Karpas-422 (cell line): ENCODE data around the gene RAB11FIP3. TPM values are rescaled to one million over a fixed set of nuclear protein-coding genes. Genes with fewer than 3 reads are reported as not detected.

Source experiments
- DNase-seq: peaks from one replicate; pipeline ENCODE4 v3.0.0-alpha.2; 2015
- H2AFZ ChIP-seq: fragments of 200-600 bp; sonication (generic); 2 replicates; pipeline ENCODE4 v1.6.1; 2014; ENCODE audit warnings: antibody characterized with exemption, low read length, mixed read lengths
- H3K27ac ChIP-seq: fragments of 200-600 bp; sonication (generic); 2 replicates; pipeline ENCODE4 v1.5.1; 2014; ENCODE audit warnings: mild to moderate bottlenecking, low read length, moderate library complexity
- H3K27me3 ChIP-seq: fragments of 200-600 bp; sonication (generic); 2 replicates; pipeline ENCODE4 v1.6.1; 2014; ENCODE audit warnings: low read length, mixed read lengths
- H3K36me3 ChIP-seq: fragments of 200-600 bp; sonication (generic); 2 replicates; pipeline ENCODE4 v1.6.1; 2014; ENCODE audit warnings: low read length, mixed read lengths; ENCODE audit not compliant: insufficient read depth
- H3K4me1 ChIP-seq: fragments of 200-600 bp; sonication (generic); 2 replicates; pipeline ENCODE4 v1.6.1; 2014; ENCODE audit warnings: mild to moderate bottlenecking, low read length, mixed read lengths
- H3K4me2 ChIP-seq: fragments of 200-600 bp; sonication (generic); 2 replicates; pipeline ENCODE4 v1.6.1; 2014; ENCODE audit warnings: low read length, low read depth, mild to moderate bottlenecking; ENCODE audit not compliant: poor library complexity, severe bottlenecking
- H3K4me3 ChIP-seq: fragments of 200-600 bp; sonication (generic); 2 replicates; pipeline ENCODE4 v1.5.1; 2014; ENCODE audit warnings: mild to moderate bottlenecking, antibody characterized with exemption, low read length, mixed read lengths
- H3K79me2 ChIP-seq: fragments of 200-600 bp; sonication (generic); 2 replicates; pipeline ENCODE4 v1.6.1; 2014; ENCODE audit warnings: mild to moderate bottlenecking, low read length, mixed read lengths
- H3K9ac ChIP-seq: fragments of 200-600 bp; sonication (generic); 2 replicates; pipeline ENCODE4 v1.6.0; 2014; ENCODE audit warnings: low read length
- H3K9me2 ChIP-seq: fragments of 200-600 bp; sonication (generic), shearing (Covaris generic); replicated peaks from 2 replicates; pipeline ENCODE4 v1.6.0; 2014; ENCODE audit warnings: mild to moderate bottlenecking, low read length, moderate library complexity; ENCODE audit not compliant: insufficient read depth
- H3K9me3 ChIP-seq: fragments of 300-700, 200-600 bp; sonication (generic); 2 replicates; pipeline ENCODE4 v1.6.1; 2014; ENCODE audit warnings: low read length, mixed read lengths
- H4K20me1 ChIP-seq: fragments of 200-600 bp; sonication (generic); 2 replicates; pipeline ENCODE4 v1.6.1; 2014; ENCODE audit warnings: mild to moderate bottlenecking, antibody characterized with exemption, low read length, low read depth; ENCODE audit not compliant: insufficient read depth
- total RNA-seq: library from RNA; depleted of rRNA; stranded (reverse); fragments of >200 nt; shearing (Covaris generic); gene quantifications from 2 replicates; pipeline ENCODE4 v1.2.3, GENCODE V29; 2014; ENCODE audit warnings: low replicate concordance

The RAB11FIP3 gene
- total RNA-seq, 1 experiment from 2014 or later = 6.0 TPM

DNA sequence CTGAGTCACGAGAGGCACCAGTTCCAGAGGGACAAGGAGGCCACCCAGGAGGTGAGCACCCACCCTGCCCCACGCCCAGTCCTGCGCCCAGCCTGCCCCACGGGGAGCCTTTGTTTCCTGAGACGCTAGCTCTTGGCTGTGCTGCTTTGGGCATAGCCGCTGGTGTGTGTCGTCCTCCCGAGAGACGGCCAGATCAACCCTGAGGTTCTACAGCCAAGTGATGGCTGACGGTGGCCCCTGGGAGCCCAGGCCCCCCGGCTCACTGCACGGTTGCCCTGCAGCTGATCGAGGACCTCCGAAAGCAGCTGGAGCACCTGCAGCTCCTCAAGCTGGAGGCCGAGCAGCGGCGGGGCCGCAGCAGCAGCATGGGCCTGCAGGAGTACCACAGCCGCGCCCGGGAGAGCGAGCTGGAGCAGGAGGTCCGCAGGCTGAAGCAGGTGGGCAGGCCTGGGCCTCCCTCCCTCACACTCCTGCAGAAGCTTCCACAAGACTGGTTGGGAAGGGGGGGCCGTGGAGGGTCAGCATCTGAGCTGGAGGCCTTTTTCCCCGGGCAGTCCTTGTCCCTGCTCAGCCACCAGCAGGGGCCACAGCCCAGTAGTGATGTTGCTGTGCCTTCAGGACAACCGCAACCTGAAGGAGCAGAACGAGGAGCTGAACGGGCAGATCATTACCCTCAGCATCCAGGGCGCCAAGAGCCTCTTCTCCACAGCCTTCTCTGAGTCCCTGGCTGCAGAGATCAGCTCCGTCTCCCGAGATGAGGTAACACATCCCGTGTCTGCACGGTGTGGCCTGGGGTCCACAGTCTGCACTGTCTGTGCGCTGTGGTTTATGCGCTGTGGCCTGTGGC is 94.6 kb downstream of the RAB11FIP3 start:
- Histone ChIP-seq H3K9me3 (no peaks in the 10 kb centered on the region), H3K9ac (no peak overlapping the region), H3K4me1 (no peaks in the 10 kb centered on the region), H3K79me2 (no peaks in the 10 kb centered on the region), H4K20me1 (no peaks in the 10 kb centered on the region), H3K36me3 (no peaks in the 10 kb centered on the region), H3K9me2 (no peaks in the 10 kb centered on the region), H3K4me2 (no peak overlapping the region), H2AFZ (no peak overlapping the region), H3K4me3 (no peak overlapping the region), H3K27ac (no peak overlapping the region), H3K27me3 (no peaks in the 10 kb centered on the region)
- no peak for DNase-seq

DNA sequence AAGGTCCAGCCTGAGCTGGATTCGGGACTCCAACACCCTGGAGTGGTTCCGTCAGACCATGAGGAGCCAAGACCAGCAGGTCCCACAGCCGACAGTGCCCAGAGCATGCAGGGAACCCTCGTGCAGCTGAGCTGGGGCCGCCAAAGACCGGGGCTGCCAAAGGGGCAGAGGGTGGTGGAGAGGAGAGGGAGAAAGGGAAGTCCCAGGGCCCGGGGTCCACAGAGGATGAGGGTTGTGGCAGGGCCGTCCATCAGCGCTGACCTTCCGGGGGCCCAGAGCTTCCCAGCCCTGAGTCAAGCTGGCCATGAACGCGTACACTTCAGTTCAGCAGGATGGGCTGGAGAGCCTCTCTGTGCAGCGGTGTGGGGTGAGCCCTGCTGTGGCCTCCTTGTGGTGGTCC is 95.4 kb downstream of the RAB11FIP3 start:
- no peaks in the 10 kb centered on the region for H3K9me2 ChIP-seq
- no peaks in the 10 kb centered on the region for H3K27me3 ChIP-seq
- H3K36me3 ChIP-seq = no peaks in the 10 kb centered on the region
- no peak overlapping the region for H3K4me3 ChIP-seq
- H4K20me1 ChIP-seq = no peaks in the 10 kb centered on the region
- no peak for DNase-seq
- H3K79me2 ChIP-seq = peaks cover 1% of the 10 kb centered on the region; the same call in 1 of the 2 replicates
- H3K4me1 ChIP-seq = peaks cover 6% of the 10 kb centered on the region
- H3K9ac ChIP-seq = no peak overlapping the region
- H3K27ac ChIP-seq = no peak overlapping the region
- no peak overlapping the region for H3K4me2 ChIP-seq
- no peaks in the 10 kb centered on the region for H3K9me3 ChIP-seq
- no peak overlapping the region for H2AFZ ChIP-seq

DNA sequence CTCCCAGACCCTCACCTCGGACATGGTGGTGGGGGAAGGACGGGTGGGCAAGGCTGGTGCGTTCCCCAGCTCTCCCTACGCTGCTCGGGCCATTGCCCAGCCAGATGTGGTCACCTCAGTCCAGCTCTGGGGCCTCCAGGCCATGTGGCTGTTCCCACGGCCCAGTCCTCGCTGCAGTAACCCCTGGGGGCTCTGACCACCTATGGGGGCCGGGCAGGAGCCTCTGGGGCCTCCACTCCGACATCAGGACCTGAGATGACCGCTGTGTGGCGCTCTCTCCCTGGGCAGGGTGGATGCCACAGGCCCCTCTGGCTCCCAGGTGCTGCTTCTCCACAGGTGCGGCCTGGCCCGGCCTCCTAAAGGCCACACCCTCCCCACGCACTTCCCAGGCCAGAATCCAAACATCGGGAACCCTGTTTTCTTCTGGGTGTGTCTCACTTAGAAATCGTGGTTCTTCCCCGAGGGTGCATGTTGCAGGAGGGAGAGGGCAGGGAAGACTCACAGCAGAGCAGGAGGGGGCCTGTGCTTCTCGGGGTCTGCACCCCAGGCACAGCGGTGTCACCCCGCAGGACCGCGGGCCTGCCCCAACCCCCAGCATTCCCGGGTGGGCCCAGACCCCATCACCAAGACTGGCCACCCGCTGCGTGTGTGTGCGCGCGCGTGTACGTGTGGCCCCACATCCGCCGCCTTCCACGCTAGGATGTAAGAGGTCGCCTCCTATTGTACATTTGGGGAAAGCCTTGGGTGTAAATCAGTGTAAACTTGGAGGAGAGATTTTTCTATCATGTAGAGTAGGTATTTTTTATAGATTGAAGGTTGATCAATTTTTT is 96.1 kb downstream of the RAB11FIP3 start:
- no peak overlapping the region for H3K4me3 ChIP-seq
- H2AFZ ChIP-seq = no peak overlapping the region
- peaks cover 13% of the 10 kb centered on the region for H3K4me1 ChIP-seq
- H3K9me3 ChIP-seq = no peaks in the 10 kb centered on the region
- no peaks in the 10 kb centered on the region for H3K27me3 ChIP-seq
- no peaks in the 10 kb centered on the region for H4K20me1 ChIP-seq
- DNase-seq = no peak
- no peaks in the 10 kb centered on the region for H3K36me3 ChIP-seq
- no peak overlapping the region for H3K4me2 ChIP-seq
- H3K9ac ChIP-seq = no peak overlapping the region
- peaks cover 9% of the 10 kb centered on the region for H3K79me2 ChIP-seq
- H3K9me2 ChIP-seq = no peaks in the 10 kb centered on the region
- no peak overlapping the region for H3K27ac ChIP-seq

DNA sequence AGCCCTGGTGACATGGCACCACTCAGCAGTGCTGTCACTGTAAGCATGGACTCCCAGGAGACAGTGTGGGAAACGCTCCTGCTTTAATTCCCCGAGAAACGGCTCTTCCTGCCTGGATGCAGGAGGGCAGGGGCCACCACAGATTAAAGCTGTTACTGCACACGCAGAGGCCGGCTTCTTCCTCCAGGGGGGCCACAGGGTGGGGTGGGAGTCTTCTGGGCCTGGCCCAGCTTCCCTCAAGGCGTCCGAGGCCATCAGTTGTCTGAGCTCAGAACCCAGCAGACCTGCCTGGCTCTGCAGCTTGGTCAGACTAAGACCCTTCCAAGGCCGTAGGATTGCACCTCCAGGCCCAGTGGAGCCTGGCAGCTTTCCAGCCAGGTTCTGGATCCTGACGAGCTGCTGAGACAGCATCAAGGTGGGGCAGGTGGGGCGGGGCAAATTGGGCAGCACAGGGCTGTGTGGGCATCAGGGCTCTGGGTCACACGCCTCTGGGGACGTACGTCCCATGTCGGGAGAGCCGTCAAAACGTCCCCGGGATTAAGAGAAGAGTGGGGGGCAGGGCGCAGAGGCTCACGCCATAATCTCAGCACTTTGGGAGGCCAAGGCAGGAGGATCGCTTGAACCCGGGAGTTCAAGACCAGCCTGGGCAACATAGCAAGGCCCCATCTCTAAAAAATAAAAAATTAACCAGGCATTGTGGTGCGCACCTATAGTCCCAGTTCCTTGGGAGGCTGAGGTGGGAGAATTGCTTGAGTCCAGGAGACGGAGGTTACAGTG is 97.1 kb downstream of the RAB11FIP3 start:
- H3K4me3 ChIP-seq = no peak overlapping the region
- peaks cover 12% of the 10 kb centered on the region for H3K79me2 ChIP-seq
- H3K4me1 ChIP-seq = peaks cover 17% of the 10 kb centered on the region
- no peak overlapping the region for H3K9ac ChIP-seq
- no peak for DNase-seq
- H3K27ac ChIP-seq = no peak overlapping the region
- no peaks in the 10 kb centered on the region for H3K9me3 ChIP-seq
- H3K4me2 ChIP-seq = no peak overlapping the region
- no peak overlapping the region for H2AFZ ChIP-seq
- H3K9me2 ChIP-seq = no peaks in the 10 kb centered on the region
- H3K36me3 ChIP-seq = no peaks in the 10 kb centered on the region
- no peaks in the 10 kb centered on the region for H3K27me3 ChIP-seq
- H4K20me1 ChIP-seq = no peaks in the 10 kb centered on the region

DNA sequence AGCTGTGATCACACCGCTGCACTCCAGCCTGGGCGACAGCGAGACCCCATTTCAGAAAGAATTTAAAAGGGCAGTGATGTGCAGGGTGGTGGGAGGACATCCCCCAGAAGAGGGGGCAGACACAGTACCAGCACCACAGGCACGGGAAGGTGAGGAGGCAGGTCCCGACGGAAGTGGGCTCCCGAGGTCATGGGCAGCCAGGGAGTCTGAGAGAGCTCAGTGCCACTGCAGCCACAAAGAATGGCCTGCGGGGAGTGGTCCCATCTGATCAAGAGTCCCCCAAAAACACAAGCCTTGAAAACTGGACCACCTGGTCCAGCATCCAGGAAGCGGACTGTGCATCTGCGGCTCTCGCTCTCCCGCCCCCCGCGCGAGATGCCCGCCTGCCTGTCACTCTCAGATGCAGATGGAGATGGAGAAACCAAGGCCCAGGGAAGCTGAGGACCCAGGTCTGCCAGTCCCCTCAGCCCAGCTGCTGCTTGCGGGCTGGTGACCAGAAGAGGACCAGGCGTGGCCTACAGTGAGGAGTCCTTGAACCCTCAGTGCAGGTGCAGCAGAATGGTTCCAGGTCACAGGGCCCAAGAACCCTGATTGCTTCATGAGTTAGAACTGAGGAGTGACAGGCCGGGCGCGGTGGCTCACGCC is 97.8 kb downstream of the RAB11FIP3 start:
- Histone ChIP-seq H3K79me2 (peaks cover 14% of the 10 kb centered on the region), H4K20me1 (no peaks in the 10 kb centered on the region; the same call in 1 of the 2 replicates), H3K36me3 (no peaks in the 10 kb centered on the region), H3K9ac (no peak overlapping the region), H3K4me1 (peaks cover 17% of the 10 kb centered on the region), H2AFZ (no peak overlapping the region), H3K4me3 (no peak overlapping the region), H3K9me3 (no peaks in the 10 kb centered on the region), H3K4me2 (no peak overlapping the region), H3K27ac (no peak overlapping the region), H3K27me3 (no peaks in the 10 kb centered on the region), H3K9me2 (no peaks in the 10 kb centered on the region)
- no peak for DNase-seq

DNA sequence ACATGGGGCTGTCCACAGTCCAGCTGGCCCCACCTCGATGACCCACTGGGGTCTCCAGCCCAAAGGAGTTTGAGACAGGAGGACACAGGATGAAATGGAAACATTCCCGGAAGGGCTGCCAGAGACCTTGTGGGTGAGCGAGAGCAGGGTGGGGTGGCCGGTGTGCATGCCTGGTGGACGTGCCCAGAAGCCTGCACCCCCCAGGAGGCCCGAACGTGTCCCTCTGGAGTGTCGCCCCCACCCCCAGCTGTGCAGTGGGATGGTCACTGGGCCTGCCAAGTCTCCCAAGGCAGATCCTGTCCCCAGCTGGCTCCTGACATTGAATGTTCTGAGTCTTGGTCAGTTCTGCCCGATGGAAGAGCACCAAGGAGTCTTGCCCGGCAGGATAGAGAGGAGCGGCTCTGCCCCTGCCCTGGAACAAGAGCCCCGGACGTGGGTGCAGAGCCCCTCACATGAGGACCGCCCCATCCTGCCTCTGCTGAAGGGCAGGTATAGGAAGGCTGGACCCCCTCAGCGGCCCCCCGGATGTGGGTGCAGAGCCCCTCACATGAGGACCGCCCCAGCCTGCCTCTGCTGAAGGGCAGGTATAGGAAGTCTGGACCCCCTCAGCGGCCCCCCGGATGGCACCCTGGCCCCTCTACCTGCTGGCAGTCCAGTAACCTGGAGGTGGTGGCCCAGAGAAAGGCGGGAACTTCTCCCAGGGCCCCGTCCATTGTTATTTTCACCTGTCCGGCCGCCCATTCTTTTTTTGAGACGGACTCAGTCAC is 99.0 kb downstream of the RAB11FIP3 start:
- Histone ChIP-seq H3K4me2 (no peak overlapping the region), H3K27me3 (no peaks in the 10 kb centered on the region), H4K20me1 (peaks cover 5% of the 10 kb centered on the region; the same call in 1 of the 2 replicates), H3K4me1 (peaks cover 22% of the 10 kb centered on the region), H3K9me3 (no peaks in the 10 kb centered on the region), H3K27ac (no peak overlapping the region), H3K79me2 (peaks cover 27% of the 10 kb centered on the region), H3K9ac (no peak overlapping the region), H3K9me2 (no peaks in the 10 kb centered on the region), H2AFZ (no peak overlapping the region), H3K4me3 (no peak overlapping the region), H3K36me3 (no peaks in the 10 kb centered on the region)
- DNase-seq = no peak

DNA sequence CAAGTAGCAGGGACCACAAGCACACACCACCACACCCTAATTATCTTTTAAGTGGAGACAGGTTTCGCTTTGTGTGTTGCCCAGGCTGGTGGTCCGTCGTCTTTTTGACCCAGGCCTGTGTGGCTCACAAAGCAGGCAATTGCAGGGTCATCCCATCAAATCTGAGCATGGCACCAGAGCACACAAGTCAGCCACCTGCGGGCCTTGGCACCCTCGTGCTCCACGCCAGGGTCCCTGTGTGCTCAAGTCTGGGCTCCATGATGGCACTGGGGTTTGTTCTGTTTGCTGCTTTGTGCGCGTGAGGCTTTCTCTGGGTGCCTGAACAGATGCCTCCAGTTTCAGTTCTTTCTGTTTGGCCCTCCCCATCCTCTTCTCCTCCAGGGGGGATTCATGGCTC is 99.7 kb downstream of the RAB11FIP3 start:
- no peaks in the 10 kb centered on the region for H3K36me3 ChIP-seq
- peaks cover 33% of the 10 kb centered on the region for H3K79me2 ChIP-seq
- H3K9ac ChIP-seq = 0 out of 2 replicates have a peak overlapping the region, but pooled peaks have one; percentile 99
- H3K27ac ChIP-seq = peak overlapping the region; percentile 69; the same call in 1 of the 2 replicates
- no peaks in the 10 kb centered on the region for H3K27me3 ChIP-seq
- peaks cover 11% of the 10 kb centered on the region for H4K20me1 ChIP-seq
- no peak for DNase-seq
- peak overlapping the region; percentile 91 for H3K4me2 ChIP-seq
- no peak overlapping the region for H3K4me3 ChIP-seq
- H3K9me3 ChIP-seq = no peaks in the 10 kb centered on the region
- H2AFZ ChIP-seq = no peak overlapping the region
- H3K9me2 ChIP-seq = no peaks in the 10 kb centered on the region
- peaks cover 25% of the 10 kb centered on the region for H3K4me1 ChIP-seq
